Astrocyte (in vitro differentiated cells and primary cell): ENCODE data around the gene C12orf57.

Experiments used
- CTCF ChIP-seq: IDR thresholded peaks from 2 replicates; pipeline ENCODE4 v1.5.1; 2011; ENCODE audit warnings: low read depth, mild to moderate bottlenecking, inconsistent platforms, low read length, moderate library complexity; ENCODE audit not compliant: insufficient read depth
- EZH2 ChIP-seq: IDR thresholded peaks from 2 replicates; pipeline ENCODE4 v1.6.1; 2012; ENCODE audit warnings: mild to moderate bottlenecking, low read length, inconsistent platforms; ENCODE audit not compliant: insufficient read depth

GRCh38 chr12:6974180-6974579 is 30.4 kb downstream of the C12orf57 start:
- no peak for TF ChIP-seq CTCF
- TF ChIP-seq EZH2 = no peak
